GM23248 (cell line): Measurements from ENCODE around the gene ANGEL1.

ENCODE experiments used
- EZH2 ChIP-seq: fragments of 200-600 bp; sonication (generic); IDR thresholded peaks from 2 replicates; pipeline ENCODE4 v1.6.1; 2018; ENCODE audit warnings: antibody characterized with exemption, mild to moderate bottlenecking; ENCODE audit not compliant: insufficient read depth, poor library complexity, severe bottlenecking
- EZH2phosphoT487 ChIP-seq: fragments of 200-600 bp; sonication (generic); IDR thresholded peaks from 2 replicates; pipeline ENCODE4 v1.6.1; 2018; ENCODE audit warnings: antibody characterized with exemption, moderate library complexity, mild to moderate bottlenecking, low read depth; ENCODE audit not compliant: insufficient read depth

DNA sequence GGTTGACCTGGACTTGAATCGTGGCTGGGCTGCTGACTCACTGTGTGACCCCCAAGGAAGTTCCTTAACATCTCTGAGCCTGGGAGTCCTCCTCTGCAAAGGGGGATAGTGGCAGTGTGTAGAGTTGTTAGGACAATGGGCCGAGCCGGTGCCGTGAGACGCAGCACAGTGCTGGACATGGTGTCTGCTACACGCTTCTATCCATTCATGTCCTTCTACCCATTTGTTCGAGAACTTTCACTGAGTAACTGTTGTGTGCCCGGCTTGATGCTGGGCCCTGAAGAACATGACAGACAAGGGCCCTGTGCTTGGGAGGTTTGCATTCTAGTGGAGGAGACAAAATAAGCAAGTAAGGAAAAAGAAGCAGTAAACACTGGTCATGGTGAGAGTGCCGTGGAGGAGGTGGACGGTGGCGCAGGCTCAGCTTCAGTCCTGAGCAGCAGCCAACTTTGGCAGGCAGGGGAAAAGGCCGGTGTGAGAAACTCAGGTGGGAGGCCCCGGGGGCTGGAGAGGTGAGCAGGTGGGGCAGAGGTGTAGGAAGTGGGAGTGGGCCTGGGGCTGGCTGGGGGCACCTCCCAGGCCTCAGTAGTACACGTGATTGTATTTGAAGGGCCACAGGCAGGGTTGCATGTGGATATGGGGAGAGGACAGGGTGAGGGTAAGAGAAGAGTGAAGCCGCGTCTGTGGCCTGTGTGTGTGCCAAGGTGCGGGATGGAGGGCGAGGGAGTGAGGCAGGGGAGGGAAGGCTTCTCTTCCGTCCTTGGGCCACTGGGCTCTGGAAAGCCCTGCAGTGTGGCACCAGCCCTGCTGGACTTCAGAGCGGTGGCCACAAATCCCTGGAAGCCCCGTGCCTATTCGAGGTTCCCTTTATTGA, 37.6 kb downstream of the ANGEL1 start:
- TF ChIP-seq EZH2phosphoT487 = no peak
- TF ChIP-seq EZH2 = no peak
